Retina (tissue), 1 donor: ENCODE measurements around the gene CCDC121.

Source experiments
- DNase-seq: peaks from one replicate; pipeline ENCODE4 v3.0.0-alpha.2; 2016

The CCDC121 gene

GRCh38 chr2:27581417-27582128, 47.2 kb downstream of the CCDC121 start:
- no peak for DNase-seq
